GM12878 (cell line): ENCODE data around the gene DAZAP1. TPM values are rescaled to one million over a fixed set of nuclear protein-coding genes. Genes with fewer than 3 reads are reported as not detected.

ENCODE experiments used
- ATAC-seq: fragments of 200-7000 bp; cut with Tn5 transposase; 3 replicates; pipeline ENCODE4 v1.9.1; 2020; ENCODE audit warnings: mild to moderate bottlenecking, moderate library complexity
- BruUV-seq: library from RNA; stranded (reverse); fragments of 400-500 nt; replicated peaks from 2 replicates; lab custom pipeline; 2021; lab: Mats Ljungman, UMichigan
- CTCF ChIA-PET: fragments of 300-600 bp; sonication (Branson Sonifier 250); formaldehyde crosslinking; extraction: SDS; loops from one replicate; lab custom pipeline; 2021; ENCODE audit warnings: inconsistent platforms; lab: Yijun Ruan, JAX
- POLR2A ChIA-PET: fragments of 350-600 bp; formaldehyde crosslinking; extraction: SDS; loops from one replicate; lab custom pipeline; 2021; ENCODE audit warnings: inconsistent platforms; lab: Charles Lee
- RAD21 ChIA-PET: fragments of 300-600 bp; sonication (Branson Sonifier 250); formaldehyde crosslinking; loops from one replicate; lab custom pipeline; 2023; ENCODE audit warnings: antibody characterized with exemption; ENCODE audit not compliant: unreplicated experiment; lab: Charles Lee
- SMC1A ChIA-PET: fragments of 300-600 bp; sonication (Branson Sonifier 250); formaldehyde crosslinking; loops from one replicate; lab custom pipeline; 2023; ENCODE audit not compliant: unreplicated experiment, uncharacterized antibody; lab: Charles Lee
- DNase-seq: peaks from one replicate; pipeline ENCODE4 v3.0.0-alpha.2; 2011; ENCODE audit warnings: low read depth, low spot score
- FAIRE-seq: peaks from 3 replicates; lab custom pipeline; 2011; peaks lifted over from hg19 to GRCh38; lab: Jason Lieb, UNC
- H2AFZ ChIP-seq: 2 replicates; pipeline ENCODE4 v1.6.0; 2011; ENCODE audit warnings: low read depth, low read length, control low read depth; ENCODE audit not compliant: control insufficient read depth
- H3K27ac ChIP-seq: 2 replicates; pipeline ENCODE4 v1.5.1; 2011; ENCODE audit warnings: control low read depth; ENCODE audit not compliant: control insufficient read depth, insufficient read depth
- H3K27me3 ChIP-seq, 2 experiments: replicated peaks in 1 of 2; 2 replicates each; pipeline versions ENCODE4 v1.6.0 to v1.6.1; 2011; ENCODE audit warnings: low read length in 1 of 2; ENCODE audit not compliant: control insufficient read depth in 2 of 2, insufficient read depth in 2 of 2
- H3K36me3 ChIP-seq, 2 experiments: 2 replicates each; pipeline ENCODE4 v1.5.1; 2011; ENCODE audit warnings: low read length in 1 of 2; ENCODE audit not compliant: control insufficient read depth in 2 of 2, insufficient read depth in 2 of 2
- H3K4me1 ChIP-seq: 2 replicates; pipeline ENCODE4 v1.6.1; 2011; ENCODE audit warnings: mild to moderate bottlenecking, low read length, moderate library complexity, mixed read lengths; ENCODE audit not compliant: control insufficient read depth, insufficient read depth
- H3K4me2 ChIP-seq: 2 replicates; pipeline ENCODE4 v1.6.0; 2011; ENCODE audit warnings: control low read depth; ENCODE audit not compliant: control insufficient read depth, insufficient read depth
- H3K4me3 ChIP-seq: fragments of 200-600 bp; sonication (generic); 2 replicates; pipeline ENCODE4 v1.5.1; 2016
- H3K79me2 ChIP-seq: 2 replicates; pipeline ENCODE4 v1.6.0; 2011; ENCODE audit warnings: low read length; ENCODE audit not compliant: control insufficient read depth, insufficient read depth
- H3K9ac ChIP-seq: 2 replicates; pipeline ENCODE4 v1.8.0; 2011; ENCODE audit warnings: low read length, control low read depth, mixed read lengths; ENCODE audit not compliant: control insufficient read depth, insufficient read depth
- H3K9me3 ChIP-seq: replicated peaks from 3 replicates; pipeline ENCODE4 v1.5.1; 2011; ENCODE audit warnings: mild to moderate bottlenecking, low read length; ENCODE audit not compliant: control insufficient read depth, insufficient read depth
- H4K20me1 ChIP-seq: 2 replicates; pipeline ENCODE4 v1.6.0; 2011; ENCODE audit not compliant: control insufficient read depth, insufficient read depth
- BACH1 ChIP-seq: fragments of 450-650 bp; IDR thresholded peaks from 2 replicates; pipeline ENCODE4 v1.6.1; 2017; ENCODE audit warnings: mild to moderate bottlenecking, borderline replicate concordance
- HCFC1 ChIP-seq: fragments of 150-350 bp; IDR thresholded peaks from 2 replicates; pipeline ENCODE4 v1.6.1; 2014; ENCODE audit warnings: low read length
- HDAC6 ChIP-seq: fragments of 200-600 bp; sonication (generic); IDR thresholded peaks from one replicate; pipeline ENCODE4 v1.8.0; 2017; ENCODE audit warnings: antibody characterized with exemption; ENCODE audit not compliant: unreplicated experiment
- HDGF ChIP-seq: fragments of 450-650 bp; IDR thresholded peaks from 2 replicates; pipeline ENCODE4 v1.6.1; 2016; ENCODE audit warnings: antibody characterized with exemption
- KDM1A ChIP-seq: fragments of 200-600 bp; sonication (generic); IDR thresholded peaks from 2 replicates; pipeline ENCODE4 v1.6.1; 2016; ENCODE audit warnings: borderline replicate concordance
- LARP7 ChIP-seq: fragments of 450-650 bp; IDR thresholded peaks from 2 replicates; pipeline ENCODE4 v1.6.1; 2017; ENCODE audit warnings: mild to moderate bottlenecking
- NFYB ChIP-seq: IDR thresholded peaks from 2 replicates; pipeline ENCODE4 v1.6.1; 2011; ENCODE audit warnings: low read depth, mild to moderate bottlenecking, low read length, improper control_type of control experiment, moderate library complexity; ENCODE audit not compliant: insufficient read depth
- NR2F1 ChIP-seq: fragments of 450-650 bp; conservative IDR thresholded peaks from 2 replicates; pipeline ENCODE4 v1.6.1; 2017; ENCODE audit warnings: mild to moderate bottlenecking
- POLR2A ChIP-seq: IDR thresholded peaks from 2 replicates; pipeline ENCODE4 v1.6.1; 2011; ENCODE audit warnings: low read depth, mild to moderate bottlenecking, low read length
- RAD51 ChIP-seq: fragments of 450-650 bp; IDR thresholded peaks from 2 replicates; pipeline ENCODE4 v1.6.1; 2016; ENCODE audit warnings: moderate library complexity, mild to moderate bottlenecking, inconsistent platforms
- SMAD1 ChIP-seq: fragments of 450-650 bp; IDR thresholded peaks from 2 replicates; pipeline ENCODE4 v1.6.1; 2018; ENCODE audit warnings: mild to moderate bottlenecking, low read depth; ENCODE audit not compliant: partially characterized antibody
- SUPT20H ChIP-seq: IDR thresholded peaks from 2 replicates; pipeline ENCODE4 v1.6.1; 2011; ENCODE audit warnings: low read depth, mild to moderate bottlenecking, low read length, moderate library complexity, borderline replicate concordance; ENCODE audit not compliant: control insufficient read depth
- ZNF207 ChIP-seq: fragments of 450-650 bp; IDR thresholded peaks from 2 replicates; pipeline ENCODE4 v1.6.1; 2014; ENCODE audit warnings: antibody characterized with exemption, mild to moderate bottlenecking, borderline replicate concordance
- WGBS: methylation state at CpG from one replicate; pipeline ENCODE4 v1.1.6; 2016; ENCODE audit warnings: low lambda C conversion rate; ENCODE audit not compliant: insufficient replicate concordance, insufficient coverage; ENCODE audit errors: missing lambda C conversion rate; 5-methylcytosine and 5-hydroxymethylcytosine counted together
- in situ Hi-C: fragments of 300-500 bp; cut with MboI; formaldehyde crosslinking; loops from 9 replicates; pipeline ENCODE4 v1.14.3; 2018; ENCODE audit warnings: mixed read lengths
- intact Hi-C: fragments of 100-400 bp; cut with micrococcal nuclease; formaldehyde crosslinking; loops from one replicate; pipeline ENCODE4 v1.14.2; 2022; ENCODE audit not compliant: unreplicated experiment
- polyA plus RNA-seq, 11 experiments: library from polyadenylated mRNA; depleted of rRNA in 4 of 11; unstranded in 6 of 11; stranded (reverse) in 5 of 11; fragments of >200 nt; fragmentation: Nextera tagmentation in 4 of 11; fragmentation: Illumina TruSeq in 1 of 11; extraction: Ambion mirVana in 4 of 11; extraction: Trizol in 1 of 11; gene quantifications; 1 replicate in 1 of 11; 2 replicates in 10 of 11; pipeline versions ENCODE4 v1.2.1 to v1.2.3, GENCODE V29; 2011 to 2016; ENCODE audit warnings: inconsistent platforms in 2 of 11, missing spikeins in 2 of 11, low read depth in 1 of 11
- total RNA-seq, 4 experiments: library from RNA; depleted of rRNA in 3 of 4; stranded (reverse); fragments of >200 nt in 3 of 4; fragmentation: Illumina TruSeq in 1 of 4; extraction: Trizol in 1 of 4; gene quantifications; 2 replicates each; pipeline versions ENCODE4 v1.2.1 to v1.2.3, GENCODE V29; 2013 to 2021
- TF ChIP-seq, protein P1 (sequence below): IDR thresholded peaks from 2 replicates; pipeline ENCODE4 v1.6.1; 2012; ENCODE audit warnings: low read depth, low read length, improper control_type of control experiment
- TF ChIP-seq, protein P2 (sequence below): IDR thresholded peaks from 2 replicates; pipeline ENCODE4 v1.6.1; 2011; ENCODE audit warnings: low read depth, mild to moderate bottlenecking, low read length, moderate library complexity, borderline replicate concordance; ENCODE audit errors: extremely low read depth
- TF ChIP-seq, protein P3 (sequence below): IDR thresholded peaks from 2 replicates; pipeline ENCODE4 v1.6.1; 2011; ENCODE audit warnings: borderline replicate concordance, low read depth, mild to moderate bottlenecking, moderate library complexity, mixed read lengths, low read length; ENCODE audit not compliant: insufficient read depth; ENCODE audit errors: extremely low read length

DAZAP1 gene
- total and polyA plus RNA-seq, 10 of the 15 experiments (the other 5 are each of a cell fraction or from before 2014, with no cell fraction given), result 9.9 to 240 (median 92.3) TPM

DNA sequence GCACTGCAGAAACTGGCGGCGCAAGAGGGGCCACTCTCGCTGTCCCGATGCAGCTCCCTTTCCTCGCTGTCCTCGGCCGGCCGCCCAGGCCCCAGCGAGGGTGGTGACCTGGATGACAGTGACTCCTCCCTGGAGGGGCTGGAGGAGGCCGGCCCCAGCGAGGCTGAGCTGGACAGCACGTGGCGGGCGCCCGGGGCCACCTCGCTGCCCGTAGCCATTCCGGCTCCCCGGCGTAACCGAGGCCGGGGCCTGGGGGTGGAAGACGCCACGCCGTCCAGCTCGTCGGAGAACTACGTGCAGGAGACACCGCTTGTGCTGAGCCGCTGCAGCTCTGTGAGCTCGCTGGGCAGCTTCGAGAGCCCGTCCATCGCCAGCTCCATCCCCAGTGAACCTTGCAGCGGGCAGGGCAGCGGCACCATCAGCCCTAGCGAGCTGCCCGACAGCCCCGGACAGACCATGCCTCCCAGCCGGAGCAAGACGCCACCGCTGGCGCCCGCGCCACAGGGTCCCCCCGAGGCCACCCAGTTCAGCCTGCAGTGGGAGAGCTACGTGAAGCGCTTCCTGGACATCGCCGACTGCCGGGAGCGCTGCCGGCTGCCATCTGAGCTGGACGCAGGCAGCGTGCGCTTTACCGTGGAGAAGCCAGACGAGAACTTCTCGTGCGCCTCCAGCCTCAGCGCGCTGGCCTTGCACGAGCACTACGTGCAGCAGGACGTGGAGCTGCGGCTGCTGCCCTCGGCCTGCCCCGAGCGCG, 59.3 kb downstream of the DAZAP1 start:
- ChIA-PET CTCF (interaction anchor here (1.1 kb wide), 1 partner anchor 39 kb away, joined by 3 read pairs; no protein-coding TSS in a partner anchor), RAD21 (no interaction called here), POLR2A (no interaction called here), SMC1A (no interaction called here)
- no peak overlapping the region for H3K4me3 ChIP-seq
- FAIRE-seq, result no peak
- H3K9me3 ChIP-seq, result no peaks in the 10 kb centered on the region
- no peak overlapping the region for H2AFZ ChIP-seq
- BruUV-seq, result no TSS peak
- no peak overlapping the region for H3K27ac ChIP-seq
- H3K36me3 ChIP-seq, result no peaks in the 10 kb centered on the region
- no peak for DNase-seq
- ATAC-seq, result no peak
- intact Hi-C loops (no loop called here), in situ Hi-C loops (no loop called here)
- H4K20me1 ChIP-seq, result peaks cover 2% of the 10 kb centered on the region
- no peak overlapping the region for H3K4me2 ChIP-seq
- H3K79me2 ChIP-seq, result no peaks in the 10 kb centered on the region
- WGBS, result 54% methylated on average over 65 of the region's 70 CpGs
- TF ChIP-seq POLR2A (0 out of 2 replicates have a peak, but pooled peaks have one; percentile 26), HDAC6 (peak; percentile 41), SUPT20H (no peak), LARP7 (no peak), BACH1 (no peak)
- H3K4me1 ChIP-seq, result peaks cover 7% of the 10 kb centered on the region
- peaks cover 10 to 24% of the 10 kb centered on the region in 2 experiments for H3K27me3 ChIP-seq
- no peak overlapping the region for H3K9ac ChIP-seq

DNA sequence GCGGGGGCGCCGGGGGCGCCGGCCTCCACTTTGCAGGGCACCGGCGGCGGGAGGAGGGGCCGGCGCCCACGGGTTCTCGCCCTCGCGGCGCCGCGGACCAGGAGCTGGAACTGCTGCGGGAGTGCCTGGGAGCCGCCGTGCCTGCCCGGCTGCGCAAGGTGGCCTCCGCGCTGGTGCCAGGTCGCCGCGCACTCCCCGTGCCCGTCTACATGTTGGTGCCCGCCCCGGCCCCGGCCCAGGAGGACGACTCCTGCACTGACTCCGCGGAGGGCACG, 59.8 kb downstream of the DAZAP1 start:
- RAD21 ChIA-PET, result no interaction called here
- Histone ChIP-seq H3K79me2 (no peaks in the 10 kb centered on the region), H3K9ac (no peak overlapping the region), H3K27ac (no peak overlapping the region), H3K36me3 (no peaks in the 10 kb centered on the region), H3K4me2 (no peak overlapping the region), H3K27me3 (peaks cover 10 to 27% of the 10 kb centered on the region in 2 experiments), H2AFZ (no peak overlapping the region), H3K9me3 (no peaks in the 10 kb centered on the region), H4K20me1 (peaks cover 7% of the 10 kb centered on the region), H3K4me3 (no peak overlapping the region), H3K4me1 (peaks cover 7% of the 10 kb centered on the region)
- no peak for FAIRE-seq
- ATAC-seq, result no peak
- in situ Hi-C loops, result no loop called here
- SMC1A ChIA-PET, result no interaction called here
- no TSS peak for BruUV-seq
- CTCF ChIA-PET, result no interaction called here
- WGBS, result 9% methylated on average over 20 of the region's 36 CpGs
- intact Hi-C loops, result no loop called here
- no peak for DNase-seq
- POLR2A ChIA-PET, result no interaction called here
- no peak for TF ChIP-seq NR2F1
- no peak for TF ChIP-seq HCFC1
- TF ChIP-seq, protein P1, sequence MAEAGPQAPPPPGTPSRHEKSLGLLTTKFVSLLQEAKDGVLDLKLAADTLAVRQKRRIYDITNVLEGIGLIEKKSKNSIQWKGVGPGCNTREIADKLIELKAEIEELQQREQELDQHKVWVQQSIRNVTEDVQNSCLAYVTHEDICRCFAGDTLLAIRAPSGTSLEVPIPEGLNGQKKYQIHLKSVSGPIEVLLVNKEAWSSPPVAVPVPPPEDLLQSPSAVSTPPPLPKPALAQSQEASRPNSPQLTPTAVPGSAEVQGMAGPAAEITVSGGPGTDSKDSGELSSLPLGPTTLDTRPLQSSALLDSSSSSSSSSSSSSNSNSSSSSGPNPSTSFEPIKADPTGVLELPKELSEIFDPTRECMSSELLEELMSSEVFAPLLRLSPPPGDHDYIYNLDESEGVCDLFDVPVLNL, result no peak
- TF ChIP-seq RAD51, result no peak
- TF ChIP-seq SMAD1, result no peak
- no peak for TF ChIP-seq BACH1
- no peak for TF ChIP-seq LARP7
- TF ChIP-seq, protein P2, sequence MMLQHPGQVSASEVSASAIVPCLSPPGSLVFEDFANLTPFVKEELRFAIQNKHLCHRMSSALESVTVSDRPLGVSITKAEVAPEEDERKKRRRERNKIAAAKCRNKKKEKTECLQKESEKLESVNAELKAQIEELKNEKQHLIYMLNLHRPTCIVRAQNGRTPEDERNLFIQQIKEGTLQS, result no peak
- no peak for TF ChIP-seq NFYB
- TF ChIP-seq ZNF207, result no peak
- TF ChIP-seq, protein P3, sequence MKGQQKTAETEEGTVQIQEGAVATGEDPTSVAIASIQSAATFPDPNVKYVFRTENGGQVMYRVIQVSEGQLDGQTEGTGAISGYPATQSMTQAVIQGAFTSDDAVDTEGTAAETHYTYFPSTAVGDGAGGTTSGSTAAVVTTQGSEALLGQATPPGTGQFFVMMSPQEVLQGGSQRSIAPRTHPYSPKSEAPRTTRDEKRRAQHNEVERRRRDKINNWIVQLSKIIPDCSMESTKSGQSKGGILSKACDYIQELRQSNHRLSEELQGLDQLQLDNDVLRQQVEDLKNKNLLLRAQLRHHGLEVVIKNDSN, result no peak
- TF ChIP-seq KDM1A, result no peak
- TF ChIP-seq HDGF, result no peak
